Measurements from ENCODE around the gene NANOS1. TPM values are rescaled to one million over a fixed set of nuclear protein-coding genes. Genes with fewer than 3 reads are reported as not detected.

The NANOS1 gene
- total and polyA plus RNA-seq, 2 experiments from 2014 or later = under 0.01 to 0.15 TPM

DNA sequence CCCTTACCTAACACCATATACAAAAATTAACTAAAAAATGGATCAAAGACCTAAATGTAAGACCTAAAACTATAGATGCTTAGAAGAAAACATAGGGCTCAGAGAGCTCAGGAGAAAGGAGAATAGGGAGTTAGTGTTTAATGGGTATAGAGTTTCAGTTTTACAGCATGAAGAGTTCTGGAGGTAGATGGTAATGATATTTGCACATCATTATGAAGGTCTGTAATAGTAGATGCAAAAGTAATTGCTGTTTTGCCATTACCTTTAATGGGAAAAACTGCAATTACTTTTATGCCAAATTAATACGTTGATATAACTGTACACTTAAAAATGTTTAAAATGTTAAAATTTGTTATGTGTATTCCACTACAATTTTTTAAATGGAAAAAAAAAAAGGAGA is 39.2 kb upstream of the NANOS1 start:
- Histone ChIP-seq H3K36me3 (ENCODE audit: low read depth) (no peaks in the 10 kb centered on the region), H3K4me1 (ENCODE audit: insufficient read depth) (no peaks in the 10 kb centered on the region), H3K4me2 (ENCODE audit: unreplicated experiment) (no peak overlapping the region), H3K9ac (no peak overlapping the region), H3K27me3 (replicated peaks; ENCODE audit: insufficient read depth) (peaks cover 31% of the 10 kb centered on the region), H3K9me3 (ENCODE audit: low read depth) (peaks cover 5% of the 10 kb centered on the region), H3K4me3 (no peak overlapping the region), H3F3A (ENCODE audit: insufficient read depth) (no peaks in the 10 kb centered on the region), H2AFZ (no peak overlapping the region), H3K9me2 (ENCODE audit: insufficient read depth) (no peaks in the 10 kb centered on the region), H3K79me2 (ENCODE audit: insufficient read depth) (no peaks in the 10 kb centered on the region), H4K20me1 (ENCODE audit: insufficient read depth) (no peaks in the 10 kb centered on the region), H3K27ac (no peak overlapping the region)
- in situ Hi-C loops (cut with MboI) = no loop called here
- no peak for DNase-seq
- TF ChIP-seq EZH2phosphoT487 (IDR thresholded peaks at IDR 0.05; ENCODE audit: insufficient read depth, low read depth) = no peak
- no peak for TF ChIP-seq EZH2 (IDR thresholded peaks at IDR 0.05; ENCODE audit: insufficient read depth, poor library complexity, severe bottlenecking)
- 55 to 60% methylated on average over 1 of the region's 1 CpG for WGBS, 2 experiments (ENCODE audit: low coverage in 1 of 2, low lambda C conversion rate in 2 of 2, missing lambda C conversion rate in 2 of 2)

- in situ Hi-C loops (cut with MboI) = no loop called here
- no peaks in the 10 kb centered on the region for H3K36me3 ChIP-seq (ENCODE audit: low read depth)
- H3K9me2 ChIP-seq (ENCODE audit: insufficient read depth) = no peaks in the 10 kb centered on the region
- H3F3A ChIP-seq (ENCODE audit: insufficient read depth) = no peaks in the 10 kb centered on the region
- no peak for DNase-seq
- H3K79me2 ChIP-seq (ENCODE audit: insufficient read depth) = no peaks in the 10 kb centered on the region
- H3K4me1 ChIP-seq (ENCODE audit: insufficient read depth) = no peaks in the 10 kb centered on the region
- H3K4me2 ChIP-seq (ENCODE audit: unreplicated experiment) = no peak overlapping the region
- TF ChIP-seq EZH2 (IDR thresholded peaks at IDR 0.05; ENCODE audit: insufficient read depth, poor library complexity, severe bottlenecking) (no peak), EZH2phosphoT487 (IDR thresholded peaks at IDR 0.05; ENCODE audit: insufficient read depth, low read depth) (no peak)
- H3K4me3 ChIP-seq = no peak overlapping the region
- 32 to 33% methylated on average over 2 of the region's 2 CpGs for WGBS, 2 experiments (ENCODE audit: low coverage in 1 of 2, low lambda C conversion rate in 2 of 2, missing lambda C conversion rate in 2 of 2)
- H3K9ac ChIP-seq = no peak overlapping the region
- H3K27ac ChIP-seq = no peak overlapping the region
- no peaks in the 10 kb centered on the region for H4K20me1 ChIP-seq (ENCODE audit: insufficient read depth)
- H2AFZ ChIP-seq = no peak overlapping the region
- no peaks in the 10 kb centered on the region for H3K9me3 ChIP-seq (ENCODE audit: low read depth)
- H3K27me3 ChIP-seq (replicated peaks; ENCODE audit: insufficient read depth) = peaks cover 50% of the 10 kb centered on the region
Observed at GRCh38 chr10:118992496-118992895, 37.0 kb upstream of the NANOS1 start.

DNA sequence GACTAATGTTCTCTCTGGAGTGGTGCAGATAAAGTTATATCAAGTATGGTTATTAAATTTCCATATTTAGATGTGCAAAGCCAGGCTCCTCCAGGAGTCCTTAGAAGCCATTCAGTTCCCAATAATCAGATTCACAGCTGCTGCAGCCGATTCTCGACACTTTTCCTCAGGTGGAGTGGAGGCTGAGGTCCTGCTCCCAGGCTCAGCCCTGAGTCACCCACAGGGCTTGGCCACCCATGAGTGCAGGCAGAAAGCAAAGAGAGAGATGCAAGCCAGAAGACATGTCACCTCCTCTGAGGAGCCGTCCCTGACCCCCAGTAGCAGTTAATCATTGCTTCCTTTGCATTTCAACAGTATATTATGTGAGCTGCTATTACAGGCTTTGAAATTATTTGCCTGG is 36.3 kb upstream of the NANOS1 start:
- Histone ChIP-seq H3F3A (ENCODE audit: insufficient read depth) (no peaks in the 10 kb centered on the region), H3K4me3 (no peak overlapping the region), H4K20me1 (ENCODE audit: insufficient read depth) (no peaks in the 10 kb centered on the region), H3K4me1 (ENCODE audit: insufficient read depth) (no peaks in the 10 kb centered on the region), H3K36me3 (ENCODE audit: low read depth) (no peaks in the 10 kb centered on the region), H3K9me2 (ENCODE audit: insufficient read depth) (no peaks in the 10 kb centered on the region), H3K27ac (no peak overlapping the region), H3K27me3 (replicated peaks; ENCODE audit: insufficient read depth) (peaks cover 51% of the 10 kb centered on the region), H3K79me2 (ENCODE audit: insufficient read depth) (no peaks in the 10 kb centered on the region), H3K4me2 (ENCODE audit: unreplicated experiment) (no peak overlapping the region), H3K9ac (no peak overlapping the region), H2AFZ (no peak overlapping the region), H3K9me3 (ENCODE audit: low read depth) (no peaks in the 10 kb centered on the region)
- TF ChIP-seq EZH2 (IDR thresholded peaks at IDR 0.05; ENCODE audit: insufficient read depth, poor library complexity, severe bottlenecking) = no peak
- TF ChIP-seq EZH2phosphoT487 (IDR thresholded peaks at IDR 0.05; ENCODE audit: insufficient read depth, low read depth) = no peak
- 77 to 78% methylated on average over 3 of the region's 3 CpGs for whole genome bisulfite sequencing, 2 experiments (ENCODE audit: low coverage in 1 of 2, low lambda C conversion rate in 2 of 2, missing lambda C conversion rate in 2 of 2)
- in situ Hi-C loops (cut with MboI) = no loop called here
- DNase-seq = no peak

DNA sequence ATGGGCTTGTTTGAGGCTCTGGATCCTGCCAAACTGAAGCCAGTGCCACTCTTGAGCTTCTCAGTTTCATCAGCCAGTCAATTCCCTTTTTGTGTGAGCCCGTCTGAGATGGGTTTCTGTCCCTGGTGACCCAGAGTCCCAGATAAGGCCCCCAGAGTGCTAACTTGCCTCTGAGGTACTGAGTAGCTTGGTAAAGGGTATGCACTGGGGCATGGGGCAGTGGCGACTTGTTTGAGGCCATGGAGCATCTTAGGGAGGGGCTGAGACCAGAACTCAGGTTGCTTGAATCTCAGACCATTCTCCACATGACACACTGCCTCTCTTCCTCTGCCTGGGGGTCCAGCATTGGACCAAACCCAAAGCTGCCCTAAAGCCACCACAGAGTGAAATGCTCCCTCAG is 35.2 kb upstream of the NANOS1 start:
- Histone ChIP-seq H3K9me3 (ENCODE audit: low read depth) (no peaks in the 10 kb centered on the region), H3K9me2 (ENCODE audit: insufficient read depth) (no peaks in the 10 kb centered on the region), H3K27me3 (replicated peaks; ENCODE audit: insufficient read depth) (peaks cover 55% of the 10 kb centered on the region), H3K4me1 (ENCODE audit: insufficient read depth) (no peaks in the 10 kb centered on the region), H3K9ac (no peak overlapping the region), H4K20me1 (ENCODE audit: insufficient read depth) (no peaks in the 10 kb centered on the region), H3F3A (ENCODE audit: insufficient read depth) (no peaks in the 10 kb centered on the region), H3K4me3 (no peak overlapping the region), H3K27ac (no peak overlapping the region), H3K79me2 (ENCODE audit: insufficient read depth) (no peaks in the 10 kb centered on the region), H3K36me3 (ENCODE audit: low read depth) (no peaks in the 10 kb centered on the region), H3K4me2 (ENCODE audit: unreplicated experiment) (no peak overlapping the region), H2AFZ (no peak overlapping the region)
- in situ Hi-C loops (cut with MboI) = no loop called here
- DNase-seq = no peak
- 19 to 25% methylated on average over 2 of the region's 2 CpGs for WGBS, 2 experiments (ENCODE audit: low coverage in 1 of 2, low lambda C conversion rate in 2 of 2, missing lambda C conversion rate in 2 of 2)
- TF ChIP-seq EZH2phosphoT487 (IDR thresholded peaks at IDR 0.05; ENCODE audit: insufficient read depth, low read depth) (no peak), EZH2 (IDR thresholded peaks at IDR 0.05; ENCODE audit: insufficient read depth, poor library complexity, severe bottlenecking) (no peak)

DNA sequence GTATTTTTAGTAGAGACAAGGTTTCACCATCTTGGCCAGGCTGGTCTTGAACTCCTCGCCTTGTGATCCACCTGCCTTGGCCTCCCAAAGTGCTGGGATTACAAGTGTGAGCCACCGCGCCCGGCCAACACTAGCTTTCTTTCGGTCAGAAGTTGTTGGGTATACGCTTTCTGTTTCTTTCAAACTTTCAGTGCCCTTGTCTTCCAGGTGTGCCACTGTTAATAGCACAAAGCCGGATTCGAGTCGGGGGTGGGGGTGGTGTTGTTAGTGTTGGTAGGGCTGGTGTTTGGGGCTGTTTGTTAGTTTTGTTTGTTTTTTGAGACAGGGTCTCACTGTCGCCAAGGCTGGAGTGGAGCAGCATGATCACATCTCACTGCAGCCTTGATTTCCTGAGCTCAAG is 33.8 kb upstream of the NANOS1 start:
- 80% methylated on average over 10 of the region's 10 CpGs for WGBS, 2 experiments (ENCODE audit: low coverage in 1 of 2, low lambda C conversion rate in 2 of 2, missing lambda C conversion rate in 2 of 2)
- H3K9me3 ChIP-seq (ENCODE audit: low read depth) = no peaks in the 10 kb centered on the region
- TF ChIP-seq EZH2 (IDR thresholded peaks at IDR 0.05; ENCODE audit: insufficient read depth, poor library complexity, severe bottlenecking) (no peak), EZH2phosphoT487 (IDR thresholded peaks at IDR 0.05; ENCODE audit: insufficient read depth, low read depth) (no peak)
- no peak overlapping the region for H3K4me2 ChIP-seq (ENCODE audit: unreplicated experiment)
- H2AFZ ChIP-seq = no peak overlapping the region
- no peaks in the 10 kb centered on the region for H3F3A ChIP-seq (ENCODE audit: insufficient read depth)
- H4K20me1 ChIP-seq (ENCODE audit: insufficient read depth) = no peaks in the 10 kb centered on the region
- no peaks in the 10 kb centered on the region for H3K4me1 ChIP-seq (ENCODE audit: insufficient read depth)
- in situ Hi-C loops (cut with MboI) = no loop called here
- no peak for DNase-seq
- H3K9ac ChIP-seq = no peak overlapping the region
- no peaks in the 10 kb centered on the region for H3K36me3 ChIP-seq (ENCODE audit: low read depth)
- H3K27me3 ChIP-seq (replicated peaks; ENCODE audit: insufficient read depth) = peaks cover 64% of the 10 kb centered on the region
- H3K79me2 ChIP-seq (ENCODE audit: insufficient read depth) = no peaks in the 10 kb centered on the region
- no peaks in the 10 kb centered on the region for H3K9me2 ChIP-seq (ENCODE audit: insufficient read depth)
- no peak overlapping the region for H3K4me3 ChIP-seq
- H3K27ac ChIP-seq = no peak overlapping the region

All from GM23248 (cell line).